Spleen (tissue), 7 donors: ENCODE results near the gene XPNPEP1.

Experiments used
- CTCF ChIP-seq, 11 experiments: fragments of 200-600 bp in 7 of 11; fragments of 450-650 bp in 4 of 11; sonication (generic) in 4 of 11; IDR thresholded peaks in 8 of 11; conservative IDR thresholded peaks in 3 of 11; 1 replicate in 7 of 11; 2 replicates in 4 of 11; pipeline versions ENCODE4 v1.4.0 to v1.8.0; 2016 to 2021; ENCODE audit warnings: antibody characterized with exemption in 11 of 11, inconsistent platforms in 4 of 11, mild to moderate bottlenecking in 1 of 11
- POLR2A ChIP-seq, 3 donors: fragments of 450-650 bp; IDR thresholded peaks; one replicate each; pipeline ENCODE4 v1.5.1; 2017; ENCODE audit warnings: antibody characterized with exemption in 3 of 3, mild to moderate bottlenecking in 1 of 3
- donor health status: DM: no; HTN: no; CAD: no; lungs with moderate emphysema.
- donor health status: DM: no; HTN: no; CAD: no.
- donor health status: DM: no; HTN: no; CAD: no.

GRCh38 chr10:109906316-109906715 is 17.0 kb downstream of the XPNPEP1 start:
- TF ChIP-seq POLR2A (IDR thresholded peaks at IDR 0.05), result no peak
- TF ChIP-seq CTCF (IDR thresholded peaks at IDR 0.05 in 8 of 11, conservative IDR thresholded peaks at IDR 0.05 in 3 of 11), result no peak
